GM06990 (cell line): ENCODE measurements around the gene GPATCH2L.

Experiments used
- DNase-seq: peaks from one replicate; pipeline ENCODE4 v3.0.0-alpha.2; 2011; ENCODE audit not compliant: insufficient read length; ENCODE audit errors: extremely low read depth
- H3K27me3 ChIP-seq: replicated peaks from 2 replicates; pipeline ENCODE4 v1.6.0; 2011; ENCODE audit warnings: low read length; ENCODE audit not compliant: control insufficient read depth, insufficient read depth
- H3K36me3 ChIP-seq: 2 replicates; pipeline ENCODE4 v1.5.1; 2011; ENCODE audit warnings: low read length; ENCODE audit not compliant: control insufficient read depth, insufficient read depth
- H3K4me3 ChIP-seq: replicated peaks from 2 replicates; pipeline ENCODE4 v1.5.1; 2011; ENCODE audit warnings: low read depth, mild to moderate bottlenecking, control low read depth, low read length
- CTCF ChIP-seq: IDR thresholded peaks from 2 replicates; pipeline ENCODE4 v1.5.1; 2011; ENCODE audit warnings: low read length, control low read depth, mild to moderate bottlenecking, inconsistent platforms; ENCODE audit not compliant: insufficient read depth, poor library complexity, severe bottlenecking

GPATCH2L gene

GRCh38 chr14:76113691-76114090 is 38.0 kb upstream of the GPATCH2L start:
- DNase-seq = no peak
- no peaks in the 10 kb centered on the region for H3K36me3 ChIP-seq
- H3K4me3 ChIP-seq = no peak overlapping the region
- TF ChIP-seq CTCF = no peak
- peaks cover 3% of the 10 kb centered on the region for H3K27me3 ChIP-seq

GRCh38 chr14:76115010-76115422 is 36.7 kb upstream of the GPATCH2L start:
- DNase-seq = no peak
- H3K36me3 ChIP-seq = no peaks in the 10 kb centered on the region
- H3K4me3 ChIP-seq = no peak overlapping the region
- TF ChIP-seq CTCF = peak; percentile 8
- peaks cover 3% of the 10 kb centered on the region for H3K27me3 ChIP-seq

DNA sequence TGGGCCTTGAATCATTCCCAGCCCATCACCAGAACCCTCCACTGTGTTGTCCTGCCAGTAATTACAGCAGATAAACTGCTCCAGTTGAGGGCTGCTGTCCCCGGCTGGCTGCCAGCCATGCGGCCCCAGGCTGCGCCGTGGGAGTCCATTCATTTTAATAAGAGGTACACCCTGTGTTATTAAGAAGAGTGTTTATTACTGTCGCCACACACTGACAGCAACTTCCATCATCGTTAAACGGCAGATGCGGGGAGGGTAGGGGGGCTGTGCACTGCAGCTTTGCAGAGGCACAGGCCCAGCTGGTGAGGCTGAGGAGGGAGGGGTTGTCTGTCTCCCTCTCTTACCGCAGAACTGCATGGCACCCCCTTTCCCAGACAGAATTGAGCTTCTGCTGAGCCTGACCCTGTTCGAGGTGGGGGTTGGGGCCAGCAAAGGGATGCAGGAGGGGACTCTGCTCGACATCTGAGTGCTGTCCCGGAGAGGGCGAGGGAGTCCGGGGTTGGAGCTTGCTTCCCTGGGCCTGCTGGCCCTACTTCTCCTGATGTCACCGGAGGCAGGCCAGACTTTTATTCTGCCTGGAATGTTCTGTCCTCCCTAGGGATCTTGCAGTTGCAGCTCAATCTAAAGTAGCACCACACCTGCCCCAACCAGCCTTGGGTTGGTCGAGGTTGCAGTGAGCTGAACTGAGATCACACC is 33.8 kb upstream of the GPATCH2L start:
- TF ChIP-seq CTCF = no peak
- DNase-seq = no peak
- Histone ChIP-seq H3K4me3 (no peak overlapping the region), H3K36me3 (no peaks in the 10 kb centered on the region), H3K27me3 (no peaks in the 10 kb centered on the region; the same call in 1 of the 2 replicates)

- H3K4me3 ChIP-seq = no peak overlapping the region
- no peak for DNase-seq
- no peaks in the 10 kb centered on the region for H3K36me3 ChIP-seq
- TF ChIP-seq CTCF = no peak
- H3K27me3 ChIP-seq = no peaks in the 10 kb centered on the region; the same call in 1 of the 2 replicates
These were observed 33.1 kb upstream of the GPATCH2L start for GRCh38 chr14:76118594-76118993.

DNA sequence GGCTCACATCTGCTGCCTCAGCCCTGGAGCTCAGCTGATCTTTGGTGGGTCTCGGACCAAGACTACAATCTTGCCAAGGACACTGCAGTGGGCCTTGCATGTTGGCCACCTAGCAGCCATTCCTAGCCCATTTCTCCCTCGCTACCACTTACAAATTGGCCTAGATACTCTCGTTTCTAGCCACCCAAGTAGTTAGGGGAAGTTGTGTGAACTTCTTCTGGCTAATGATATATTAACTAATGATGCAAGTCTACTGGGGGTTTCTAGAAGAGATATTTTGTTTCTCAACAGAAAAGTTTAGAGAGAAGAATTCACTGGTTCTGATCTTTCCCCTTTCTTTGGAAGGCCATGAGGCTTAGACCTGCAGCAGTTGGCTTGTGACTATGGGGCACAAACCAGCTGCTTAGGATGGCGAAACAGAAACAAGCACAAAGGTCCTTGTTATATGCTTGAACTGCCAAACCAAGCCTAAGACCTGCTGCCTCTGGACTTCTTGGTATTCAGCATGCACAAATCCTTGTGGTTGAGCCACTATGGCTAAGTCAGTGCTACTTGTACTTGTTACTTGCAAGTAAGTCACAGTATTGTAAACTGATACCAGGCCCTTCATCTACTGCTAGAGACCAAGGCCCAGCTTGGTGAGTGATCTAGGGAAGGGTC is 30.5 kb upstream of the GPATCH2L start:
- Histone ChIP-seq H3K36me3 (no peaks in the 10 kb centered on the region), H3K4me3 (no peak overlapping the region), H3K27me3 (no peaks in the 10 kb centered on the region)
- no peak for DNase-seq
- no peak for TF ChIP-seq CTCF
